Gastroesophageal sphincter (tissue), 4 donors: ENCODE data around the gene CCDC74A. TPM values are rescaled to one million over a fixed set of nuclear protein-coding genes. Genes with fewer than 3 reads are reported as not detected.

Experiments used
- ATAC-seq: fragments of 150-250 bp; one replicate; pipeline ENCODE4 v1.9.1; 2016; ENCODE audit warnings: mild to moderate bottlenecking, moderate library complexity
- H3K27ac ChIP-seq, 4 donors: fragments of 200-600 bp; sonication (generic) in 3 of 4; 1 replicate in 3 of 4; 2 replicates in 1 of 4; pipeline ENCODE4 v1.5.1; 2016 to 2019
- H3K27me3 ChIP-seq: fragments of 200-600 bp; sonication (generic); one replicate; pipeline ENCODE4 v1.5.1; 2019
- H3K36me3 ChIP-seq, 2 donors: fragments of 200-600 bp; sonication (generic); one replicate each; pipeline ENCODE4 v1.5.1; 2019; ENCODE audit warnings: control low read depth in 1 of 2
- H3K4me1 ChIP-seq, 3 donors: fragments of 200-600 bp; sonication (generic); 1 replicate in 2 of 3; 2 replicates in 1 of 3; pipeline ENCODE4 v1.5.1; 2016 to 2019; ENCODE audit warnings: control low read depth in 2 of 3
- H3K4me3 ChIP-seq, 2 donors: fragments of 200-600 bp; sonication (generic); one replicate each; pipeline ENCODE4 v1.5.1; 2019; ENCODE audit warnings: mild to moderate bottlenecking in 1 of 2, moderate library complexity in 1 of 2
- H3K9me3 ChIP-seq, 3 donors: fragments of 200-600 bp; sonication (generic); one replicate each; pipeline ENCODE4 v1.5.1; 2017 to 2019; ENCODE audit warnings: control low read depth in 2 of 3
- EP300 ChIP-seq: sonication (generic); formaldehyde crosslinking; IDR thresholded peaks from one replicate; pipeline ENCODE4 v1.6.1; 2017; ENCODE audit warnings: antibody characterized with exemption, mild to moderate bottlenecking
- POLR2A ChIP-seq, 2 donors: fragments of 450-650 bp; IDR thresholded peaks; one replicate each; pipeline ENCODE4 v1.6.1; 2017; ENCODE audit warnings: antibody characterized with exemption in 2 of 2, mild to moderate bottlenecking in 2 of 2, moderate library complexity in 1 of 2
- POLR2AphosphoS5 ChIP-seq: sonication (generic); formaldehyde crosslinking; IDR thresholded peaks from one replicate; pipeline ENCODE4 v1.6.1; 2017; ENCODE audit warnings: antibody characterized with exemption
- WGBS, 2 donors: methylation state at CpG; one replicate each; pipeline ENCODE4 v1.1.5; 2018; ENCODE audit warnings: low coverage in 1 of 2; 5-methylcytosine and 5-hydroxymethylcytosine counted together
- total RNA-seq, 4 donors: library from RNA; depleted of rRNA; stranded (reverse); fragments of >200 nt; gene quantifications; one replicate each; pipeline ENCODE4 v1.1.0, GENCODE V29; 2016
- TF ChIP-seq, protein P1 (sequence below), 4 experiments: fragments of 200-600 bp in 2 of 4; fragments of 450-650 bp in 2 of 4; sonication (generic) in 1 of 4; IDR thresholded peaks; one replicate each; pipeline ENCODE4 v1.5.1; 2017 to 2019; ENCODE audit warnings: antibody characterized with exemption in 4 of 4, mild to moderate bottlenecking in 2 of 4, moderate library complexity in 2 of 4

Gene CCDC74A
- total RNA-seq, 4 donors from 2014 or later, result 4.4 to 10.5 (median 8.2) TPM

- H3K27ac ChIP-seq, result no peak overlapping the region
- 76 to 84% methylated on average over 4 of the region's 4 CpGs for WGBS, 2 donors
- H3K9me3 ChIP-seq, result no peaks in the 10 kb centered on the region
- no peak for ATAC-seq
- no peaks in the 10 kb centered on the region for H3K36me3 ChIP-seq
- TF ChIP-seq POLR2A (IDR thresholded peaks at IDR 0.05) (no peak), EP300 (no peak), POLR2AphosphoS5 (no peak)
- TF ChIP-seq, protein P1, sequence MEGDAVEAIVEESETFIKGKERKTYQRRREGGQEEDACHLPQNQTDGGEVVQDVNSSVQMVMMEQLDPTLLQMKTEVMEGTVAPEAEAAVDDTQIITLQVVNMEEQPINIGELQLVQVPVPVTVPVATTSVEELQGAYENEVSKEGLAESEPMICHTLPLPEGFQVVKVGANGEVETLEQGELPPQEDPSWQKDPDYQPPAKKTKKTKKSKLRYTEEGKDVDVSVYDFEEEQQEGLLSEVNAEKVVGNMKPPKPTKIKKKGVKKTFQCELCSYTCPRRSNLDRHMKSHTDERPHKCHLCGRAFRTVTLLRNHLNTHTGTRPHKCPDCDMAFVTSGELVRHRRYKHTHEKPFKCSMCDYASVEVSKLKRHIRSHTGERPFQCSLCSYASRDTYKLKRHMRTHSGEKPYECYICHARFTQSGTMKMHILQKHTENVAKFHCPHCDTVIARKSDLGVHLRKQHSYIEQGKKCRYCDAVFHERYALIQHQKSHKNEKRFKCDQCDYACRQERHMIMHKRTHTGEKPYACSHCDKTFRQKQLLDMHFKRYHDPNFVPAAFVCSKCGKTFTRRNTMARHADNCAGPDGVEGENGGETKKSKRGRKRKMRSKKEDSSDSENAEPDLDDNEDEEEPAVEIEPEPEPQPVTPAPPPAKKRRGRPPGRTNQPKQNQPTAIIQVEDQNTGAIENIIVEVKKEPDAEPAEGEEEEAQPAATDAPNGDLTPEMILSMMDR (IDR thresholded peaks at IDR 0.05), result no peak
- H3K4me1 ChIP-seq, result no peaks in the 10 kb centered on the region
- no peak overlapping the region for H3K4me3 ChIP-seq
- H3K27me3 ChIP-seq, result peaks cover 15% of the 10 kb centered on the region
Measured at GRCh38 chr2:131577812-131578211, 50.1 kb downstream of the CCDC74A start.

- Histone ChIP-seq H3K4me3 (no peak overlapping the region), H3K27ac (no peak overlapping the region), H3K27me3 (peaks cover 9% of the 10 kb centered on the region), H3K9me3 (no peaks in the 10 kb centered on the region), H3K36me3 (no peaks in the 10 kb centered on the region), H3K4me1 (no peaks in the 10 kb centered on the region)
- 93 to 95% methylated on average over 5 to 7 of the region's 7 CpGs for WGBS, 2 donors
- no peak for ATAC-seq
- TF ChIP-seq POLR2AphosphoS5, result no peak
Measured at GRCh38 chr2:131580187-131580586, 52.5 kb downstream of the CCDC74A start.

Other genes starting within 250 kb of the CCDC74A start
- not detected for gene RAB6D, start 163.7 kb upstream of the CCDC74A start, total RNA-seq
- not detected for gene TUBA3D, start 51.8 kb upstream of the CCDC74A start, total RNA-seq
- gene MZT2A, start 35.5 kb upstream of the CCDC74A start, total RNA-seq, result 100 to 1,000 TPM in 2 of 4 donors, 10 to 100 TPM in 2; 62.3 to 112 (median 89.2) TPM